Astrocyte (in vitro differentiated cells and primary cell): ENCODE data around the gene SF3B2. TPM values are rescaled to one million over a fixed set of nuclear protein-coding genes. Genes with fewer than 3 reads are reported as not detected.
A peak's percentile ranks its signal among the peaks of the same experiment; 100 is the strongest.

Source experiments
- DNase-seq: peaks from one replicate; pipeline ENCODE4 v3.0.0-alpha.2; 2010; ENCODE audit warnings: low read depth
- FAIRE-seq: peaks from 2 replicates; lab custom pipeline; 2011; peaks lifted over from hg19 to GRCh38; lab: Jason Lieb, UNC
- H2AFZ ChIP-seq: 2 replicates; pipeline ENCODE4 v1.6.0; 2012; ENCODE audit warnings: low read depth, low read length, inconsistent platforms
- H3K27ac ChIP-seq: 2 replicates; pipeline ENCODE4 v1.5.1; 2011; ENCODE audit warnings: low read depth, low read length, inconsistent platforms
- H3K27me3 ChIP-seq: 2 replicates; pipeline ENCODE4 v1.6.0; 2011; ENCODE audit warnings: low read length, inconsistent platforms; ENCODE audit not compliant: insufficient read depth
- H3K36me3 ChIP-seq: 2 replicates; pipeline ENCODE4 v1.5.1; 2011; ENCODE audit warnings: low read length, inconsistent platforms; ENCODE audit not compliant: insufficient read depth
- H3K4me1 ChIP-seq: 2 replicates; pipeline ENCODE4 v1.5.1; 2011; ENCODE audit warnings: low read length, inconsistent platforms; ENCODE audit not compliant: insufficient read depth
- H3K4me2 ChIP-seq: 2 replicates; pipeline ENCODE4 v1.6.0; 2012; ENCODE audit warnings: low read length, inconsistent platforms
- H3K4me3 ChIP-seq: 2 replicates; pipeline ENCODE4 v1.5.1; 2011; ENCODE audit warnings: low read depth, mild to moderate bottlenecking, low read length, inconsistent platforms; ENCODE audit not compliant: insufficient read depth
- H3K79me2 ChIP-seq: 2 replicates; pipeline ENCODE4 v1.6.0; 2012; ENCODE audit warnings: mild to moderate bottlenecking, low read length, inconsistent platforms; ENCODE audit not compliant: insufficient read depth
- H3K9ac ChIP-seq: 2 replicates; pipeline ENCODE4 v1.6.0; 2012; ENCODE audit warnings: mild to moderate bottlenecking, low read length, inconsistent platforms
- H3K9me3 ChIP-seq: 2 replicates; pipeline ENCODE4 v1.5.1; 2012; ENCODE audit warnings: low read depth, mild to moderate bottlenecking, low read length, inconsistent platforms; ENCODE audit not compliant: insufficient read depth
- H4K20me1 ChIP-seq: 2 replicates; pipeline ENCODE4 v1.6.0; 2012; ENCODE audit warnings: low read length, inconsistent platforms; ENCODE audit not compliant: insufficient read depth
- H3K27ac Mint-ChIP-seq: one replicate; pipeline ENCODE4 v1.8.0; 2021; ENCODE audit warnings: mild to moderate bottlenecking, mixed read lengths; ENCODE audit not compliant: unreplicated experiment
- H3K27me3 Mint-ChIP-seq: one replicate; pipeline ENCODE4 v1.8.0; 2021; ENCODE audit warnings: low read depth, mixed read lengths; ENCODE audit not compliant: unreplicated experiment
- H3K36me3 Mint-ChIP-seq: one replicate; pipeline ENCODE4 v1.8.0; 2021; ENCODE audit warnings: low read depth, mixed read lengths; ENCODE audit not compliant: unreplicated experiment
- H3K4me1 Mint-ChIP-seq: one replicate; pipeline ENCODE4 v1.8.0; 2021; ENCODE audit warnings: low read depth, mixed read lengths; ENCODE audit not compliant: unreplicated experiment
- H3K4me3 Mint-ChIP-seq: one replicate; pipeline ENCODE4 v1.8.0; 2021; ENCODE audit warnings: mild to moderate bottlenecking, moderate library complexity, mixed read lengths; ENCODE audit not compliant: unreplicated experiment
- H3K9me3 Mint-ChIP-seq: one replicate; pipeline ENCODE4 v1.8.0; 2021; ENCODE audit warnings: mild to moderate bottlenecking, mixed read lengths; ENCODE audit not compliant: unreplicated experiment
- EZH2 ChIP-seq: IDR thresholded peaks from 2 replicates; pipeline ENCODE4 v1.6.1; 2012; ENCODE audit warnings: mild to moderate bottlenecking, low read length, inconsistent platforms; ENCODE audit not compliant: insufficient read depth
- total RNA-seq: library from RNA; stranded (reverse); gene quantifications from 2 replicates; pipeline ENCODE4 v1.2.1, GENCODE V29; 2021
- TF ChIP-seq, protein P1 (sequence below): IDR thresholded peaks from 2 replicates; pipeline ENCODE4 v1.5.1; 2011; ENCODE audit warnings: low read depth, mild to moderate bottlenecking, inconsistent platforms, low read length, moderate library complexity; ENCODE audit not compliant: insufficient read depth

The SF3B2 gene
- total RNA-seq, 1 donor from 2014 or later: 170 TPM

DNA sequence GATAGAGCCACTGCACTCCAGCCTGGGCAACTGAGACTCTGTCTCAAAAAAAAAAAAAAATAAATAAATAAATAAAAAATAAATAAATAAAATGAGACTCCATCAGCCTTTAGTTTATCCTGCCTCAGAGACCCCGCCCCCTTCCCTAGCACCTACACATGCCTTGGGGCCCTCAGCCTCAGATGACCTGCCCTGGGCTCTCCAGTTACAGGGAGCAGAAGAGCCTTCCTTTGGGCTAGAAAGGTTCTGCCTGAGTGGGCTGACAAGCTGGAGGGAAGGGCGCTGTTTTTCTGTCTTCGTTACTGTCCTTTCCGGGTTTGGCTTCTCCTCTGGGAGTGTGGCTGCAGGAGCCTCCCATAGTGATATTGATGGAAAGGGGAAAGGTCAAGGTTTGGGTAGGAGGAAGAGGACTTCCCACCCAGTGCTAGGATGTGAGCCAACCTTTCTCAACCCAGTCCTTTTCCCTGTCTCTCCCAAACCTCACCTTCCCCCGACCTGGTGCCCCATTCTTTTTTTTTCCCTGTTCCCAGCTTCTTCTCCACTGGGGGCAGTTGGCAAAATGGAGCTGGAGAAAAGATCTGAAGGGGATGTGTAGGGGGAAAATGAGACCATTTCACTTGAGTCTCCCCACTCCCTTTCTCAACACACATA is 1.5 kb upstream of the SF3B2 start:
- Histone ChIP-seq H3K27me3 (peaks cover 3% of the 10 kb centered on the region), H3K79me2 (peaks cover 36% of the 10 kb centered on the region), H2AFZ (peak overlapping the region; percentile 40), H3K36me3 (peaks cover 11% of the 10 kb centered on the region), H3K4me2 (peak overlapping the region; percentile 94), H3K27ac (no peak overlapping the region), H3K9me3 (no peaks in the 10 kb centered on the region), H4K20me1 (peaks cover 24% of the 10 kb centered on the region), H3K4me1 (peaks cover 24% of the 10 kb centered on the region), H3K4me3 (no peak overlapping the region), H3K9ac (peak overlapping the region; percentile 99)
- peaks cover 9% of the 10 kb centered on the region for H3K27me3 Mint-ChIP-seq
- FAIRE-seq: no peak
- H3K4me3 Mint-ChIP-seq: peak overlapping the region; percentile 87
- H3K36me3 Mint-ChIP-seq: peaks cover 12% of the 10 kb centered on the region
- no peak for DNase-seq
- TF ChIP-seq, protein P1, sequence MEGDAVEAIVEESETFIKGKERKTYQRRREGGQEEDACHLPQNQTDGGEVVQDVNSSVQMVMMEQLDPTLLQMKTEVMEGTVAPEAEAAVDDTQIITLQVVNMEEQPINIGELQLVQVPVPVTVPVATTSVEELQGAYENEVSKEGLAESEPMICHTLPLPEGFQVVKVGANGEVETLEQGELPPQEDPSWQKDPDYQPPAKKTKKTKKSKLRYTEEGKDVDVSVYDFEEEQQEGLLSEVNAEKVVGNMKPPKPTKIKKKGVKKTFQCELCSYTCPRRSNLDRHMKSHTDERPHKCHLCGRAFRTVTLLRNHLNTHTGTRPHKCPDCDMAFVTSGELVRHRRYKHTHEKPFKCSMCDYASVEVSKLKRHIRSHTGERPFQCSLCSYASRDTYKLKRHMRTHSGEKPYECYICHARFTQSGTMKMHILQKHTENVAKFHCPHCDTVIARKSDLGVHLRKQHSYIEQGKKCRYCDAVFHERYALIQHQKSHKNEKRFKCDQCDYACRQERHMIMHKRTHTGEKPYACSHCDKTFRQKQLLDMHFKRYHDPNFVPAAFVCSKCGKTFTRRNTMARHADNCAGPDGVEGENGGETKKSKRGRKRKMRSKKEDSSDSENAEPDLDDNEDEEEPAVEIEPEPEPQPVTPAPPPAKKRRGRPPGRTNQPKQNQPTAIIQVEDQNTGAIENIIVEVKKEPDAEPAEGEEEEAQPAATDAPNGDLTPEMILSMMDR: no peak
- no peak for TF ChIP-seq EZH2
- no peaks in the 10 kb centered on the region for H3K9me3 Mint-ChIP-seq
- peaks cover 20% of the 10 kb centered on the region for H3K4me1 Mint-ChIP-seq
- H3K27ac Mint-ChIP-seq: peak overlapping the region; percentile 99

DNA sequence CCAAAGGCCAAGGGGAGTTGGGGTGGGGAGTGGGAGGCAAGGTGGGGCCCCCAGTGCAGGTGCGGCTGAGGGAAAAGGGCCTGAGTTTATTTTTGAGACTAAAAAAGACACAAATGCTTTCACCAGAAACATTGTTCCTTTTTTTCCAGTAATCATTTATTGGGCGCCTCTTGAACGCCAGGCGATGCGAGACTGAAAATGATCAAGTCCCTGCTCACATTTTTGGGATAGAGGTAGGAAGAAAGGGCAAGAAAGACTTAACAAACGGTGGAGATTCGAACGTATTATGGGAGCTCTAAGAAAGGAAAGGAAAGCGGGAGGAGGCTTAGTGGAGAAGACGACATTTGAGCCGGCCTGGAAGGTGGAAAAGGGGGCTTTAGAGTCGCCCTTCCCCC is 796 bp upstream of the SF3B2 start:
- Histone ChIP-seq H3K36me3 (peaks cover 17% of the 10 kb centered on the region), H3K4me2 (peak overlapping the region; percentile 94), H3K4me1 (peaks cover 24% of the 10 kb centered on the region), H3K9ac (peak overlapping the region; percentile 99), H3K27ac (peak overlapping the region; percentile 89), H3K9me3 (no peaks in the 10 kb centered on the region), H2AFZ (peak overlapping the region; percentile 80), H4K20me1 (peaks cover 30% of the 10 kb centered on the region), H3K4me3 (peak overlapping the region; percentile 96), H3K27me3 (no peaks in the 10 kb centered on the region), H3K79me2 (peaks cover 40% of the 10 kb centered on the region)
- Mint-ChIP-seq H3K27ac (peak overlapping the region; percentile 99), H3K4me3 (peak overlapping the region; percentile 87), H3K4me1 (peaks cover 20% of the 10 kb centered on the region), H3K36me3 (peaks cover 12% of the 10 kb centered on the region), H3K27me3 (peaks cover 9% of the 10 kb centered on the region), H3K9me3 (no peaks in the 10 kb centered on the region)
- TF ChIP-seq EZH2: no peak
- TF ChIP-seq, protein P1: no peak
- no peak for DNase-seq
- FAIRE-seq: no peak

DNA sequence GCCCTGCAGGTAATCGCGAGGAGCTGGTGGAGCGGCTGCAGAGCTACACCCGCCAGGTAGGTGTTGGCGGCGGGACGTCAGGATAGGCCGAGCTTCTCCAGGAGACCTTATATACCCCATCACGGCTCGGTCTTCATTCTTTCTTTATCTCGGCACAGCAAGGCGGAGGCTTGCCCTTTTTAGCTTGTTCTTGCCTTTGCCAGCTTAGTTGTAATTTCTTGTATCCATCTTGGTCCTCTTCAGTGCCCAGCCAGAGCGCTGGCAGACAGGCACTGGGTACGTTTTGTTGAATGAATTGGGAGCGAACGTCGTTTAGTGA is 459 bp downstream of the SF3B2 start:
- no peak for TF ChIP-seq EZH2
- TF ChIP-seq, protein P1: no peak
- DNase-seq: no peak
- peaks cover 51% of the 10 kb centered on the region for H3K79me2 ChIP-seq
- peaks cover 20% of the 10 kb centered on the region for H3K4me1 Mint-ChIP-seq
- peak overlapping the region; percentile 95 for H2AFZ ChIP-seq
- peaks cover 29% of the 10 kb centered on the region for H3K36me3 ChIP-seq
- no peaks in the 10 kb centered on the region for H3K9me3 ChIP-seq
- H3K36me3 Mint-ChIP-seq: peaks cover 14% of the 10 kb centered on the region
- peak overlapping the region; percentile 99 for H3K9ac ChIP-seq
- H3K27ac ChIP-seq: peak overlapping the region; percentile 89
- peak overlapping the region; percentile 94 for H3K27ac Mint-ChIP-seq
- peaks cover 2% of the 10 kb centered on the region for H3K27me3 Mint-ChIP-seq
- peaks cover 20% of the 10 kb centered on the region for H3K4me1 ChIP-seq
- peaks cover 37% of the 10 kb centered on the region for H4K20me1 ChIP-seq
- no peaks in the 10 kb centered on the region for H3K27me3 ChIP-seq
- peak overlapping the region; percentile 96 for H3K4me3 ChIP-seq
- H3K9me3 Mint-ChIP-seq: no peaks in the 10 kb centered on the region
- peak overlapping the region; percentile 98 for H3K4me3 Mint-ChIP-seq
- no peak for FAIRE-seq
- H3K4me2 ChIP-seq: peak overlapping the region; percentile 94
